Activated gamma-delta T cell (primary cell): ENCODE results near the gene CIROP.
"Not testable (repeated sequence)": the region's sequence is repeated elsewhere in the genome, so short reads cannot be mapped to it uniquely, and the experiment has no call there.

Experiments
- DNase-seq: peaks from one replicate; lab custom pipeline; 2025; lab: John Stamatoyannopoulos, UW

The CIROP gene

DNA sequence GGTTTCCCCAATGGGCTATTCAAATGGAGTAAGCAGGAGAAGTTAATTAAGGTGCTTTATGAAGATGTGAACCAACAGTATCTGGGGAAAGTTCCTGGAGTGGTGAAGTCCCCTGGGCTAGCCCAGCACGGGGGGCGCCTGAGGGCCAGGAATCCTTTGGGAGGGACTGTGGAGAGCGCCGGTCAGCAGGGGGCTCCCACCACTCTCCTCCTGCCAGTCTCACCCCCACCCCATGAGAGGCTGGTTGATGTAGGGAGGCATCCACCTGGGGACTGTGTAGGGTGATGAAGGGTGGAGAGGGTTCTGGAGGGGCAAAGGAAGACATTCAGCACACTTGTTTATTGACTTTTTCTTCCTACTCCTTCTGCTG, 9.9 kb upstream of the CIROP start:
- DNase-seq, result no peak

DNA sequence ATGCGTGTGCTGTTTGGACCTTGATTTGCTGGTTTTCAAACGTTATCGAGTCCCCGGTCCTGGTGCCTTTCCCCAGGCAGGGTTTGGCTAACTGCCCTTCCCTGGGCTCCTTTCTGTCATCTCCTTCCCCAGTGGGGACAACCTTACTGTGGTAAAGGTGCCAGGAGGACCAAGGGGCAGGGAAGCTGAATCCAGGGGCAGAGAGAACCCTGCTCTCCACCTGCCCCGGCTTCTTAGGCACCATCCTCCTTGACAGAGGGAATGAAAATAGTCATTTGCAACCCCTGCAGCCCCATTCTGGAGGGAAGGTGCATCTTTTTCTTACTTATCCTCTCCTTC, 9.3 kb upstream of the CIROP start:
- no peak for DNase-seq

DNA sequence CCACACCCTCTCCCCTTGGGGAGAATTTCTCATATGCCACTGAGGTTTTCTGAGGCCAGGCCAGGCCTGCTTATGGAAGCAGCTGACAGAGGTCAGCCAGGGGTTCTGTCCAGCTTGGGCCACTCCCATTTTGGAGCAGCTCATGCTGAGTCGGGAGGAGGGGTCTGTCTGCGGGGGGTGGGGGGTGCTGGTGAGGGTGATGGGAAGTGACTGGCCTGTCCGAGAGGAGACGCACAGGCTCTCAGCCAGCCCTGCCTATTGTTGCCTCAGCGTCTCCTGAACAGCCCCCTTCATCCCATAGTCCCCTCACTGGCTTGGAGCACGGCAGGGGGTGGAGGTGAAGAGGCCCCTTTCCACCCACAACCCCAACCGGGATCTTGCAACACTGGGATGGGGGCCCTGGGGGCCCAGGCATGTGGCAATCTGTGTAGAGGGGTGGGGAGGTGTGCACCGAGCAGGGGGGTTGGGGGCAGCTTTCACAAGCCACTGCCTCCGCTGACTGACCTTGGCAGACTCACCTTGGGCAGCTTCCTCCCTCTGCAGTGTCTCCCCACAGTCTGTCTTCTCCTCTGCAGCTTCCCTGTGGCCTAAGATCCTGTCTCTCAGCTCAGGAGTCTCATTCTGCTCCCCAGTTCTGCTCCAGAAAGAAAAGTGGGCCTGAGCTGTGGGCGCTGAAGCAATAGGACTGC, 8.8 kb upstream of the CIROP start:
- no peak for DNase-seq

DNA sequence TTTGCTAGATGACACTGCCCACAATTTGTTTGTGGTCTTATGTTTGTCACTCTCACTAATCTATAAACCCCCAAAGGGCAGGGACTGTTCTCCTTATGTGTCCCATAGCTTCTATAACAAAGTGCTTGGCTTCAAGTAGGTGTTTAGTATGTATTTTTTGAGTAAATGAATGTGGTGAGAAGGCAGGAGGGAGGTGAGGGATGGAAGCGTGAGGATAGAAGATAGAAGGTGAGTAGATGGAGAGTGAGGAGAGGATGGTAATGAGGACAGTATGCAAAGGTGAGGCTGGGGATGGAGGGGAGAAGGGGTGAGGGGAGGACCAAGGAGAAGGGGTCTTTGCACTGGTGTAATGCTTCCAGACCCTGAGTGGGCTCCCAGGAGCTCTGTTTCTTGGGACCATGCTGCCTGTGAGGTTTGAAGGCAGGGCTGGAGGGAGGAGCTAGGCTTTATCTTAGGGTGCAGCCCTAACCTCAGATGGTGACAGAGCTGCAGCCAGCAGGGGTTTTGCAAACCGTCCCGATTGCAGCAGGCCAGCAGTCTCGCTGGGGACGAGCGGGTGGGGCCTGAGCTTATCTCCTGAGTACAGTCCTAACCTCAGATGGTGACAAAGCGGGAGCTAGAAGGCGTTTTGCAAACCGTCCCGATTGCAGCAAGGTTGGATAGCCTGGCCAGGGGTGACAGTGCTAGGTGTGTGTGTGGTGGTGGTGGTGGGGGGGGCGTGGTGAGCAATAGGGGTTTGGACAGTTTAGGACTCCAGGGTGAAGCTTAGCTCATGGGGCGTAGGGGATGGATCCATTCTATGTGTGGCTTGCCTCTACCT, 7.8 kb upstream of the CIROP start:
- no peak for DNase-seq

DNA sequence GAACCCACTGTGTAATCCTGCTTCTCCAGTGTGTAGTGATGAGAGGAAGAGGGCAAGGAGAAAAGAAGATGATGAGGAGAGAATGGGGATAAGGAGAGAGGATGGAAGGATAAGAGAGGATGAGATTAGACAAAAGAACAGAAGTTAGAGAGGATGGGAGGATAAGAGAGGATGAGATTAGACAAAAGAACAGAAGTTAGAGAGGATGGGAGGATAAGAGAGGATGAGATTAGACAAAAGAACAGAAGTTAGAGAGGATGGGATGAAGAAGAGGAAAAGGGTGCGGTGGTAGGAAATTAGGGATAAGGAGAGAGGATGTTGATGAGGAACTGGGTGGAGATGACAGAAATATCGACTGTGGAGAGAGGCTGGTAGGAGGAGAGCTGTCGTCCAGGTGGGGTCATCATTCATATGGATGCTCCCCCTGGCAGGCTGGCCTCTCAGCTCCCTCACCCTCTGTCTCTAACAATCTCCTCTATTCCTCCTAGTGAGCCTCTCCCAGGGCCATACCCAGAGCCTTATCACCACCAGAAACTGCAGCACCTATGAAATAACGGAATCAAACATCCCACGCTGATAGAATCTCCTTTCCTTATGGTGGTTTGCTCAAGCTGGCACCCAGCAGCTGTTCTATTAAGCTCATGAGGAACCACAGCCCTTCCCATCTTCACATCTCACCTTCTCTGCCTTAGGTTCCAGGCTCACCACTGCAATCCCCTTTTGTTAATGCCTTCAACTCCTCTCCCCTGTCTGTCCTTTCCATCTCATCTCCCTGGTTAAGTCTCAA, 6.0 kb upstream of the CIROP start:
- DNase-seq, result no peak

DNA sequence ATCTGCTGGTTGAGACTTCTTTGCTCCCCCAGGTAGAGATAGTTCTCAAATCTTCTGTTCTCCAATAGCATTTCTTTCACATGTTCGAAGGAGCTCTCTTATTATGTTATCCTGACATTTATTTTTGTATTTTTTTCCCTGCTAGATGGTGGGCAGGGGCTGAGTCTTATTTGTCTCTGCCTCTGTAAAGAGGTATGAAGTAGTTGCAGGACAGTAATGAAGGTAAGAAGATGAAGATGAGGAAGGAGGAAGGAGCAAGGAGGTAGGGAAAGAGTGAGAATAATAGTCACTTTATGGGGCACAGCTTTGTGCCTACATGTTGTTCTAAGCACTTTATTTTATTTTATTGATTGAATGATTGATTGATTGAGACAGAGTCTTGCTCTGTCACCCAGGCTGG, 5.0 kb upstream of the CIROP start:
- DNase-seq, result no peak

DNA sequence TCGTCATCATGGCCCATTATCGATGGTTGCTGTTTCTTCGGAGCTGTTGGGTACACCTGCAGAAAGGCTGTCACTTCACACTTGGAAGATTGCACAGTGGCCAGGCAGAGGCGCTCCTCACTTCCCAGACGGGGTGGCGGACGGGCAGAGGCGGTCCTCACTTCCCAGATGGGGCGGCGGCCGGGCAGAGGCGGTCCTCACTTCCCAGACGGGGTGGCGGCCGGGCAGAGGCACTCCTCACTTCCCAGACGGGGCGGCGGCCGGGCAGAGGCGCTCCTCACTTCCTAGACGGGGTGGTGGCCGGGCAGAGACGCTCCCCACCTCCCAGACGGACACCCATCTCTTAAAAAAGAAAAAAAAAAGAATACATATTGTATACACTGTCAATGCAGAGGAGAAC, 3.4 kb upstream of the CIROP start:
- not testable (repeated sequence) for DNase-seq

DNA sequence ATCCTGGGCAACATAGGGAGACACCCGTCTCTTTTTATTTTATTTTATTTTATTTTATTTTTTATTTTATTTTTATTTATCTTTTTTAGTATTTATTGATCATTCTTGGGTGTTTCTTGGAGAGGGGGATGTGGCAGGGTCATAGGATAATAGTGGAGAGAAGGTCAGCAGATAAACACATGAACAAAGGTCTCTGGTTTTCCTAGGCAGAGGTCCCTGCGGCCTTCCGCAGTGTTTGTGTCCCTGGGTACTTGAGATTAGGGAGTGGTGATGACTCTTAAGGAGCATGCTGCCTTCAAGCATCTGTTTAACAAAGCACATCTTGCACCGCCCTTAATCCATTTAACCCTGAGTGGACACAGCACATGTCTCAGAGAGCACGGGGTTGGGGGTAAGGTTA, 2.8 kb upstream of the CIROP start:
- DNase-seq, result not testable (repeated sequence)

DNA sequence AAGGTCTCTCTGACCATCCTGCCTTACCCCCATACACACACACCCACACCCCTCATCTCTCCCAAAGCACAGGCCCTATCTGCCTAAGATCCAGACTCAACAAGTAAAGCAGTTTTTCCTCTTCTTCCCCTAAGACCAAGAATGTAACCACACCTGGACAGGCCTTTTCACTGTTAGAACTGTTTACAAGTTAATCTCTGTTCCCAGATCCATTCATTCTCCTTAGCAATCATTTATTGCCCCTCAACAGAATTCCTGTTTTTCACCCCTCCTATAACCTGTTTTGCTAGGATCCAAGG, 1.9 kb upstream of the CIROP start:
- no peak for DNase-seq

DNA sequence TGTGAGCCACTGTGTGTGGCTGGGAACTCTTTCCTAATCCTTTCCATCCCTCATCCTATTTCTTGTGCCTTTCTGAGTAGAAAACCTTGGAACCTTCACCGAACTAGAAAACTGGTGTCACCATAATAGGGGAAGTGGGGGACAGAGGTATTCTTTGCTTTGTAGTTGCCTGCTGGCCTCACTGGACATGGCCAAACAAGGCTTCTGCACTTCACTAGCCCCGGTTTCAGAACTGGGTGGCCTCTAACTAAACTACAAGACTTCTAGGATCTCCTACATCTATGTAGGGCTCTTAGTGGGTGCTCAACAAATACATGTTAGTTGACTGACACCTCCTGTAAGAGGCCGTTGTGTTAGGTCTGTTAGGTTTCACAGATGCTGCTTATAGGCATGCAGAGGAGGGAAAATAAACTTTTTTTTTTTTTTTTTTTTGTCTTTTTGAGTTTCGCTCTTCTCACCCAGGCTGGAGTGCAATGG, 597 bp upstream of the CIROP start:
- no peak for DNase-seq

DNA sequence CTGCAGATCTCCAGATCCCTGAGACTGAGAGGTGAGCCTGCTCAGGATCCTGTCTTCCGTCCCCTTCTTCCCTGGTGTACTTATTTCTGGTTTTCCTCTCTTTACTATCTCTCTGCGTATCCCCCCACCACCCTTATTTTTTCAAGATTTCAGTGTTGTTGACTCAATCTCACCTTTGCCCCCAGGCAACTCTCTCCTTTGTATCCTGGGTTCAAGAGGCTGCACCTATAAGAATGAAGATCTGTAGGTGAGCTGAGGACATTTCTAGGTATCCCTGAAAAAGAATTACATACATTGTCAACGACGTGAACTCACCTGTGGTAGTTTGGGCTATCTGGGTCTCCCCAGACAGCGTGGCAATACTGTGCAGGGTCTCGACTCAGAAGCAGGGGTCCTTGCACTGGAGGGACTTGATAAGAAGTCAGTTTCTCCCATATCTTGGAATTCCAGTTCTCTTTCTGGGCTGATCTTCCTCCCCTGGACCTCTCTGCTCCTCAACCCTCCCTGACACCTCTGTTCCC, 659 bp downstream of the CIROP start:
- no peak for DNase-seq

DNA sequence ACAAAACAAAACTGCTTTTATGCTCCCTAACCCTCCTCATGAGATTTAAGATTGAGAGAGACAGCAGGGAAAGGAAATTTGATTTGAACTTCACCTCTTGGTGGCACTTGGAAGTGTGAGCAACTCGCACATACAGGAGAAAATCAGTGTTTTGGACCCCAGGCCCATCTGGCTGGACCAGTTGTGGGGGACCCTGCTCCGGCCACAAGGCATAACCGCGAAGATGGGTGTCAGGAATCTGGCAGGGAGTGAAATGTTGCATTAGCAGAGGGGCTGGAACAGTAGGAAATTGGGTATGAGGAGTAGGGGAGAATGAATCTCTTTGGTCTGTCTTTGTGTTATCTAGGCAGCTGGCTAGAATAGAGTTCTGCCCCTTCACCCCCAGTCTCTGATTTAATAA, 1.2 kb downstream of the CIROP start:
- no peak for DNase-seq

DNA sequence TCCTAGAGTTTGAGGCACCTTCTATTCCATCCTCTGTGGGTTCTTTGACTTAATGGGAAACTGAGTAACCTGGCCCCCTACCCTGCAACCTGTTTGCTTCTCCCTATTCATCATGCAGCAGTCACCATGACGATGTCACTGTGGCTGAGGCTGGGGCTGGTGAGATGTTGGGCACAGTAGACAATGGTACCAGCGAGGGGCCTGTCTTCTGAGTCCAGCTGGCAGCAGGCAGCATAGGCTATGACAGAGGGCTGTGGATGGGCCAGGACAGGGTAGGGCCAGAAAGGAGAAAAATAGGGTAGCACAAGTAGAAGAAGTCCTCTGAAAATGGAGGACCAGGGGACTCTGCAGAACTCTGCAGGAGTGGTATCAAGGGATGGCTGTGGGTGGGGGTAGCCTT, 2.0 kb downstream of the CIROP start:
- no peak for DNase-seq

DNA sequence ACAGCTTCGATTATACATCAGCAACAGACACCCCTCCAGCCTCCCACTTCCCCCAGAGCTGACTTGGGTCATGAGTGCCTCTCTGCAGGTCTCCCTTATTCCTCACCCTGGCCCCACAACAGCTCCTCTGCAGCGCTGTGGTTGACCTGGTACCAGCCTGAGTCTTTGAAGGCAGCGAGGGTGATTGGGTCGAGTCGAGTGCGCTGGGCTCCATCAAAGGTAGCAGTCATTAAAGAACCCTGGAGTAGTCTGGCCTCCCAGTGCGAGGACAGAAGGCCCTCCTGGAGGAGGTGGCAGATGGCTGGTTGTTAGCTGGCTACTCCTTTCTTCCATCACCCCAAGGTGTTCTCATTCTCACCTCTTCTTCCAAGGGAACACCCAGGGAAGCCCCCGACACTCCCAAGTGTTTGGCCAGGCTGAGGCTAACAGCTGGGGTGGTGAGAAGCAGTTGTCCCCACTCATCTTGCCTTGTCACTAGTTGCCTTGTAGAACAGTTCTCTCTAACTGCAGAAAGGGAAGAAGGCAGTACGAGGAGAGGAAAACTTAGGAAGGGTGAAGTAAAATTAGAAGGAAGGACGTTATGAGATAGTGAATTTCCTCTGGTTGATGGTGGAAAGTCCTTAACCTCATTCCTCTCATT, 2.7 kb downstream of the CIROP start:
- DNase-seq, result no peak

DNA sequence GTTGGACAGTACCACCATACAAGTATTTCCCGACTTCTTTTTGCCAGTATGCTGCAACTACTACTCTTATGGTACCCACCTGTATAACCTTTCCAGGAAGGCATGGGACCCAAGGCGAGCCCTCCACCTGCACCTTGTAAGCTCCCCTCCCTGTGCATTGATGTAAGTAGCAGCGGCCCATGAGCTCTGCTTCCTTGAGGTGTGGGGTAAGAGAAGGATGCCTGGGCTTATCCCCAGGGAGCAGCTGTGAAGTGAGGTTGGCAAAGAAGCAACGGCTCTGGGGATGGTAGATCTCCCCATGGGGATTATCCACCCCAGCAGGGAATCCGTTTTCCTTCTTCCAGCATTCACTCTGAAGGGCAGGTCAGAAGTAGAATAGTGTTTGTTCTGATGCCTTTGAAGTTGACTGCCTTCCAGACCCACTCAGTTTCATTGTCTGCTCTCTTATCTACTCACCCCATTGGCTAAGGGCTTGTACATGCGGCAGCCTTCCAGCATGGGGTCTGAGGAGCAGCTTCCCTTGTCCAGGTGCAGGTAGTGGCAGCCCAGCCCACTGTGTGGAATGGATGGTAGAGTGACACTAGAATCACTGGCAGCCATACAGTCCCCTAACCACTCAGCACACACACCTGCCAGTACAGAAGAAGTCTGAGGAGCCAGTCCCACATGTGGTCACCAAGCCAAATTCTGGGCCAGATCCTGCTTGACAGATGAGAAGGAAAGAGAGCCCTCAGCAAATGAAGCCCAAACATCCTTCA, 3.4 kb downstream of the CIROP start:
- no peak for DNase-seq

DNA sequence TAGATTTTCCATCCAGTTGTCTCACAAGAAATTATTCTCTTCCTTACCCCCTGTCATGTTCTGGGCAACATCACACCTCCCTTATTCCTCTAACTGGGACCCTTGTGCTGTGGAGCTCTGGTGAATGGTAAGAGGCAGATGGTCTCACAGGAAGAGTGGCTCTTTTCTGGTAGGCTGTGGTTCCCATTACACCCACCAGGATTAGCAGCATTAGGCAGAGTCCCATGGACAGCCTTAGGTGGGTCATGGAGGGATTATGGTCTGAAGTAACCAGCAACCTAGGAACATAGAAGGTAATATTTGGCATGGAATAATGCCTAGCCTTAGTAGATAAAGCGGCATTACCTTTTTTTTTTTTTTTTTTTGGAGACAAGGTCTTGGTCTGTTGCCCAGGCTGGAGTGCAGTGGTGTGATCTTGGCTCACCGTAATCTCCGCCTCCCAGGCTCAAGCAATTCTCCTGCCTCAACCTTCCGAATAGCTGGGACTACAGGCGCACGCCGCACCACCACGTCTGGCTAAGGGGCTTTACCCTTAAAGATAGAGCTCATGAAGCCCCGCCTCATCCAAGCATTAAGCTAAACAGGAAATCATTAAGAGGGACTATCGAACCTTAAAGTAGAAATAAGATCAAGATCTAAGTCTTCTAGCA, 5.5 kb downstream of the CIROP start:
- no peak for DNase-seq

DNA sequence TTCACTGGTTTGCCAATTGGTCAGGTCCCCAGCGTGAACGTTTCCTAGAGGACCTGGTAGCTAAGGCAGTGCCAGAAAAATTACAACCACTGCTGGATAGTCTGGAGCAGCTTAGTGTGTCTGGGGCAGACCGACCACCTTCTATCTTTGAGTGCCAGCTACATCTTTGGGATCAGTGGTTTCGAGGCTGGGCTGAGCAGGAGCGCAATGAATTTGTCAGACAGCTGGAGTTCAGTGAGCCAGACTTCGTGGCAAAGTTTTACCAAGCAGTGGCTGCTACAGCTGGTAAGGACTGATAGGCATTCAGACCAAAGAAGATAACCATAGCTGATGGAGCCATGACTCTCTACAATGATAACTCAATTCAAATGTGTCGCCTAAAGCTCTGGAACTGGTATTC, 7.0 kb downstream of the CIROP start:
- no peak for DNase-seq

DNA sequence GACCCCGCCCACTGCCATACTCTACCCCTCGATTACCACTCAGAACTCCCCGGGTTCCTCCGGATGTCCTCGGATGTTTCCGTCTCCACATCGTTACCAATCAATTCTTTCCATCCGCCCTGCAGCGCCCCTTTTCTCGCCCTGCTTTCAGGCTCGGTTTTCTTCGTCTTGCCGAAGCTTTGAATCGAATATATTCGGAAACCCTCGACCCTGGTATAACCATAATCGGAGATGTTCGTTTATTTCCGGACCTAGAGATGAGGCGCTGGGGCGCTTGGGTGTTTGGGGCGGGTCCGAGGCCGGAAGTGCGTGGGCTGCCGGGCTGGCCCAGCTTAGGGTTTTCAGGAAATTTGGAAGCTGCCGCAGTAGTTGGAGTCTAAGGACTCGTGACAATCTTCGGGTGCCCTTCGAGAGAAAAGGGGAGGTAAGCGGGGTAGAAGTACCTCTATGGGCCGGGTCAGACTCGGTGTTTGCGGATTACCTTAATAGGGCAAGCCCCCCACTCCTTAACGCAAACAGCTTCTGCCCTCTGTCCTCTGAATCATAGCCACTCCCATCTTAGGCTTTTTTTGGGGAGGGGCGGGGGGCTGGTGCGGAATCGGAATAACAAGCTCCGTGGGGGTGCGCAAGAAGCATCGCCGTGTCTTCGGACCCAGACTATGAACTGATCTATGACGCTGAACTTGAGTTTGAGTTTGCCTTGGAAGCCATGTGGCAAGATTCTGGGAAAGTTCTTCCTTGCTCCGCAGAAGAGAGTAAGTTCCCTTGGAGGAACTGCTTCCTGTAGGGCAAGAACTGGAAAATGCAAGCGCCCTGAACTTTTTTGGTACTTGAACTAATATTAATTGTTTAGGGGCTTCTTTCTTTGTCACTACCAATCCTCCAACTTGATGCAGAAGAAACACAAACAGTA, 9.3 kb downstream of the CIROP start, which contains the start of gene C14orf119:
Gene C14orf119 (plus strand): TSS at position 310 of the 913 bp plus-strand sequence. CDS start 2,154 bp downstream, outside the sequence.
- DNase-seq, result no peak

DNA sequence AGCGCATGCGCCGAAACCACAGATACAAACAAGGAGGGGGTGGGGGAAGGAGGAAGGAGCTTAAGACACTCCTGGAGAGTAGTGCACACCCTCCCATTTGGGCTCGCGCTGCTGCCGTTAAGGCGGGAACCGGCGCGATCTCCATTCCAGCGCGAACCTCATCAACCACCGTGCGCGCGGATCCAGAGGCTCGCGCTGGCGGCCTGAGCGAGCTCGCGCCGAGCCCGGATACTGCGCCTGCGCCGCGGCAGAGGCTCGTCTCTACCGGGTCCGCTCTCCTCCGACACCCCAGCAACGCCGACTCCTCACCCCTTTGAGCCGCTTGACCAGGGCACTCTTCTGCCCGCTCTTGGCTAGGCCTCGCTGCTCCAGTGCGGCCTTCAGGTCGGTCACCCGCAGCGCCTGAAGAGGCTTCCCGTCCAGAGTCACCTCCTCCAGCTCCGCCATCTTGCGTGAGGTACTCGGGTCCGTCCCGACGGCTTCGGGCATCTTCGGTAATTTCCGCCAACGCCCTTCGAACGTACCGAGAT, 10.1 kb downstream of the CIROP start, which contains the start of gene ACIN1:
Gene ACIN1 (minus strand): TSS at position 471 of the 530 bp plus-strand sequence. CDS start 24 bp downstream, at position 447.
- DNase-seq, result no peak
